GM23248 (cell line): ENCODE measurements around the gene HAUS6. TPM values are rescaled to one million over a fixed set of nuclear protein-coding genes. Genes with fewer than 3 reads are reported as not detected.
A peak's percentile ranks its signal among the peaks of the same experiment; 100 is the strongest.
"Not testable (repeated sequence)": the region's sequence is repeated elsewhere in the genome, so short reads cannot be mapped to it uniquely, and the experiment has no call there.

Experiments
- DNase-seq: peaks from one replicate; pipeline ENCODE4 v3.0.0-alpha.2; 2015
- H2AFZ ChIP-seq: fragments of 200-600 bp; sonication (generic); 2 replicates; pipeline ENCODE4 v1.6.1; 2016; ENCODE audit warnings: antibody characterized with exemption
- H3F3A ChIP-seq: fragments of 200-600 bp; sonication (generic); 2 replicates; pipeline ENCODE4 v1.6.1; 2016; ENCODE audit warnings: mild to moderate bottlenecking, antibody characterized with exemption, mixed run types; ENCODE audit not compliant: insufficient read depth
- H3K27ac ChIP-seq: fragments of 200-600 bp; sonication (generic); 2 replicates; pipeline ENCODE4 v1.5.1; 2016; ENCODE audit warnings: mild to moderate bottlenecking
- H3K27me3 ChIP-seq: fragments of 200-600 bp; sonication (generic); replicated peaks from 2 replicates; pipeline ENCODE4 v1.6.1; 2016; ENCODE audit warnings: mild to moderate bottlenecking; ENCODE audit not compliant: insufficient read depth
- H3K36me3 ChIP-seq: fragments of 200-600 bp; sonication (generic); 2 replicates; pipeline ENCODE4 v1.6.1; 2016; ENCODE audit warnings: low read depth, mild to moderate bottlenecking
- H3K4me1 ChIP-seq: fragments of 200-600 bp; sonication (generic); 2 replicates; pipeline ENCODE4 v1.6.1; 2016; ENCODE audit warnings: mild to moderate bottlenecking; ENCODE audit not compliant: insufficient read depth
- H3K4me2 ChIP-seq: fragments of 200-600 bp; sonication (generic); one replicate; pipeline ENCODE4 v1.6.1; 2016; ENCODE audit warnings: mild to moderate bottlenecking; ENCODE audit not compliant: unreplicated experiment
- H3K4me3 ChIP-seq: fragments of 200-600 bp; sonication (generic); 2 replicates; pipeline ENCODE4 v1.5.1; 2016; ENCODE audit warnings: mild to moderate bottlenecking
- H3K79me2 ChIP-seq: fragments of 200-600 bp; sonication (generic); 2 replicates; pipeline ENCODE4 v1.6.1; 2016; ENCODE audit warnings: mild to moderate bottlenecking; ENCODE audit not compliant: insufficient read depth
- H3K9ac ChIP-seq: fragments of 200-600 bp; sonication (generic); 2 replicates; pipeline ENCODE4 v1.6.1; 2016; ENCODE audit warnings: mild to moderate bottlenecking
- H3K9me2 ChIP-seq: fragments of 200-600 bp; sonication (generic); 2 replicates; pipeline ENCODE4 v1.6.1; 2016; ENCODE audit warnings: mixed run types, mild to moderate bottlenecking, moderate library complexity; ENCODE audit not compliant: insufficient read depth
- H3K9me3 ChIP-seq: fragments of 200-600 bp; sonication (generic); one replicate; pipeline ENCODE4 v1.6.1; 2017; ENCODE audit warnings: low read depth
- H4K20me1 ChIP-seq: fragments of 200-600 bp; sonication (generic); 2 replicates; pipeline ENCODE4 v1.6.0; 2016; ENCODE audit not compliant: insufficient read depth
- EZH2 ChIP-seq: fragments of 200-600 bp; sonication (generic); IDR thresholded peaks from 2 replicates; pipeline ENCODE4 v1.6.1; 2018; ENCODE audit warnings: antibody characterized with exemption, mild to moderate bottlenecking; ENCODE audit not compliant: insufficient read depth, poor library complexity, severe bottlenecking
- EZH2phosphoT487 ChIP-seq: fragments of 200-600 bp; sonication (generic); IDR thresholded peaks from 2 replicates; pipeline ENCODE4 v1.6.1; 2018; ENCODE audit warnings: antibody characterized with exemption, moderate library complexity, mild to moderate bottlenecking, low read depth; ENCODE audit not compliant: insufficient read depth
- WGBS, 2 experiments: methylation state at CpG; one replicate each; pipeline ENCODE4 v1.1.6; 2015 to 2017; ENCODE audit warnings: low lambda C conversion rate in 2 of 2, low coverage in 1 of 2; ENCODE audit errors: missing lambda C conversion rate in 2 of 2; 5-methylcytosine and 5-hydroxymethylcytosine counted together
- in situ Hi-C: fragments of 300-500 bp; cut with MboI; formaldehyde crosslinking; loops from 2 replicates; pipeline ENCODE4 v1.15.0; 2020
- polyA plus RNA-seq: library from polyadenylated mRNA; unstranded; fragments of >200 nt; fragmentation: Nextera tagmentation; extraction: Ambion mirVana; gene quantifications from 2 replicates; pipeline ENCODE4 v1.2.1, GENCODE V29; 2016
- total RNA-seq: library from RNA; depleted of rRNA; stranded (reverse); fragments of >200 nt; shearing (Covaris generic); gene quantifications from 2 replicates; pipeline ENCODE4 v1.2.3, GENCODE V29; 2014

Gene HAUS6
- total and polyA plus RNA-seq, 2 experiments from 2014 or later: 7.7 to 12.5 TPM

DNA sequence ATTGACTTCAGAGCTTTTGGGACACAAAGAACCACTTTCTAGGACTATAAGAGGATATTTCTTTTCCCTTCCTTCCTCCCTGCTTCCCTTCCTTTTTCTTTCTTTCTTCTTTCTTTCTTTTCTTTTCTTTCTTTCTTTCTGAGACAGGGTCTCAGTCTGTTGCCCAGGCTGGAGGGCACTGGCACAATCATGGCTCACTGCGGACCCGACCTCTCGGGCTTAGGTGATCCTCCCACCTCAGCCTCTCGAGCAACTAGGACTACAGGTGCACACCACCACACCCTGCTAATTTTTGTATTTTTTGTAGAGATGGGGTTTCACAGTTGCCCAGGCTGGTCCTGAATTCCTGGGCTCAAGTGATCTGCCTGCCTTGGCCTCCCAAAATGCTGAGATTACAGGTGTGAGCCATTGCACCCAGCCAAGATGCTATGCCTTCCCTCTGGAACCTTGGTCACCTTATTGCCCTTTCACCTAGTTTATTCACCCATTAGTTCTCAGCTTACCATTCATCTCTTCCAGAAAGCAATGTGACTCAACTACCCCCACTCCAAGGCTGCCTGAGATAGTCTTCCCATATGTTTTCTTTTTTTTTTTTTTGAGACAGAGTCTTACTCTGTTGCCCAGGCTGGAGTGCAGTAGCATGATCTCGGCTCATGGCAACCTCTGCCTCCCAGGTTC lies 14.5 kb upstream of the HAUS6 start:
- peaks cover 65% of the 10 kb centered on the region; the same call in 1 of the 2 replicates for H3K36me3 ChIP-seq
- H3K4me1 ChIP-seq: peaks cover 63% of the 10 kb centered on the region

DNA sequence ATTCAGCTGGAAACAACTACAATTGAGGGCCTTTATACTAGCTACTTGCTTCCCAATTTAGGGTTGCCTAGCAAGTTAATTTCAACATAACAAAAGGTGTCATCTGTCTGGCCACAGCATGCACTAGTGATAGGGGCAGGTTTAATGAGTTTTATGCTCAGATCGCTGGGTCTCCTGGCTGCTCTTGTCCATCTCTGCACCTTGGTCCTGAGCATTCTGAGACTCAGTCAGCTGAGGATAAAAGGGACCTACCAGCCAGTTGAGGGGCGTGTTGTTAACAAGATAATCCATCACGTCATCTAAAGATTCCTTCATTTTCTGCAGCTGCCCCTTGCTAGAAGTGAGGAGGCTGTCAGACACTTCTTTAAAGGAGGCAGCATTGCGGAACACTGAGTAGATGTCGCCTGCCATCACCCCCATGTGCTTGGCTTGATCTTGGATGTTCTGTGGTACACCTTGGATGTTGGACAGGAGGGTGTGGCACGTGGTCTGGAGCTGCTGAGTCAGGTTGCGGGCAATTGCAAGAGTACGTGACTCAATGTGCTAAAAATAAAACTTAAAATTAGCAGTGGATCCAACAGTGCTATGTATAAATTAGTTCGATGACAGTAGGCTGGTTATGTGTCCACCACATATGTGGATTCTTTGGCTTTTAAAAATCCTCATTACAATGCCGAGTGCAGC lies 13.5 kb upstream of the HAUS6 start:
- no peaks in the 10 kb centered on the region for H3K9me3 ChIP-seq
- H4K20me1 ChIP-seq: no peaks in the 10 kb centered on the region
- in situ Hi-C loops: no loop called here
- peak overlapping the region; percentile 60 for H3K4me2 ChIP-seq
- H2AFZ ChIP-seq: no peak overlapping the region
- H3K4me3 ChIP-seq: no peak overlapping the region
- H3K9ac ChIP-seq: peak overlapping the region; percentile 6; the same call in 1 of the 2 replicates
- peaks cover 9% of the 10 kb centered on the region; the same call in 1 of the 2 replicates for H3K79me2 ChIP-seq
- H3K4me1 ChIP-seq: peaks cover 63% of the 10 kb centered on the region
- no peaks in the 10 kb centered on the region for H3K9me2 ChIP-seq
- H3K27ac ChIP-seq: peak overlapping the region; percentile 55
- 39 to 41% methylated on average over 10 of the region's 10 CpGs for WGBS, 2 experiments
- DNase-seq: peak; percentile 91
- TF ChIP-seq EZH2phosphoT487 (peak; percentile 78; the same call in 1 of the 2 replicates), EZH2 (no peak)
- no peaks in the 10 kb centered on the region for H3K27me3 ChIP-seq
- H3F3A ChIP-seq: peaks cover 81% of the 10 kb centered on the region
- H3K36me3 ChIP-seq: peaks cover 65% of the 10 kb centered on the region; the same call in 1 of the 2 replicates

More for the DNA sequence above, 14.5 kb upstream of the HAUS6 start:
- 93 to 95% methylated on average over 5 of the region's 5 CpGs for WGBS, 2 experiments
- H4K20me1 ChIP-seq: no peaks in the 10 kb centered on the region
- H3K9me3 ChIP-seq: no peaks in the 10 kb centered on the region
- H3K27me3 ChIP-seq: no peaks in the 10 kb centered on the region
- TF ChIP-seq EZH2 (no peak), EZH2phosphoT487 (no peak)
- H3K79me2 ChIP-seq: peaks cover 18% of the 10 kb centered on the region; the same call in 1 of the 2 replicates
- peak overlapping the region; percentile 60 for H3K4me2 ChIP-seq
- H3K4me3 ChIP-seq: no peak overlapping the region
- in situ Hi-C loops: no loop called here
- H3F3A ChIP-seq: peaks cover 81% of the 10 kb centered on the region
- no peaks in the 10 kb centered on the region for H3K9me2 ChIP-seq
- peak overlapping the region; percentile 55 for H3K27ac ChIP-seq
- peak; percentile 56 for DNase-seq
- H2AFZ ChIP-seq: no peak overlapping the region
- peak overlapping the region; percentile 6; the same call in 1 of the 2 replicates for H3K9ac ChIP-seq

DNA sequence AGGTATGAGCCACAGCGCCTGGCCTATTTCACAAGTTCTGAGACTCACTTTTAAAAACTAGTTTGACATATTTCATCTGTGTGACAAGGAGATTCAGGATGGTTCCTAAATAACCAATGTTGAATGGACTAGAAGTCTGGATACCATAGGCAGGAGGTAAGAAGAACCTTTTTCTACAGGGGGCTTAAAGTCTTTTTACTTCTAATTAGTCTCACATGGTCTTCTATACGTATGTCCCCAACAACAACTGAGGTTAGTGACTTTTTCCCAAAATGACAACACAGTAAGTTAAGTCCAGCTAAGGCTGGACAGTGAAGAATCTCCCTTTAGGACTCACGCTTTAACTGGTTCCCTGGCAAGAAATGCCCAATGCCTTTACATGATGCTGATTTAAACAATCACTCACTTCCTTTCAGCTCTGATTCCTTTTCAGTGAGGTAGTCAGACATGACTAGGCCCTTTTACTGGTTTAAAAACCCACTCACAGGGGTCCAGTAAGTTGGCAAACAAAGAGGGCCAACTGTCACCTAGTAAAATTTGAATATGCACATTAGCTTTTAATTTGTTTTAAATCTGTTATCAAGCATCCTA lies 12.1 kb upstream of the HAUS6 start:
- Histone ChIP-seq H2AFZ (no peak overlapping the region), H3K36me3 (peaks cover 51% of the 10 kb centered on the region; the same call in 1 of the 2 replicates), H3K4me1 (peaks cover 57% of the 10 kb centered on the region), H3F3A (peaks cover 68% of the 10 kb centered on the region), H3K4me2 (no peak overlapping the region), H4K20me1 (no peaks in the 10 kb centered on the region), H3K9me3 (no peaks in the 10 kb centered on the region), H3K9me2 (no peaks in the 10 kb centered on the region), H3K79me2 (0 out of 2 replicates have a peak, but pooled peaks cover 4% of the 10 kb centered on the region), H3K27me3 (no peaks in the 10 kb centered on the region), H3K9ac (peak overlapping the region; percentile 15; the same call in 1 of the 2 replicates), H3K27ac (peak overlapping the region; percentile 55), H3K4me3 (no peak overlapping the region)
- DNase-seq: peak; percentile 63
- in situ Hi-C loops: no loop called here
- WGBS, 2 experiments: 81 to 82% methylated on average over 3 of the region's 3 CpGs
- TF ChIP-seq EZH2phosphoT487 (no peak), EZH2 (no peak)

GRCh38 chr9:19113964-19114679 lies 11.4 kb upstream of the HAUS6 start:
- TF ChIP-seq EZH2phosphoT487: no peak
- TF ChIP-seq EZH2: no peak
- Histone ChIP-seq H3K27me3 (no peaks in the 10 kb centered on the region), H3K4me2 (no peak overlapping the region), H3K36me3 (peaks cover 44% of the 10 kb centered on the region; the same call in 1 of the 2 replicates), H3K9ac (peak overlapping the region; percentile 15; the same call in 1 of the 2 replicates), H2AFZ (no peak overlapping the region), H3K4me3 (no peak overlapping the region), H3K79me2 (0 out of 2 replicates have a peak, but pooled peaks cover 4% of the 10 kb centered on the region), H4K20me1 (no peaks in the 10 kb centered on the region), H3K9me2 (no peaks in the 10 kb centered on the region), H3F3A (peaks cover 62% of the 10 kb centered on the region), H3K9me3 (no peaks in the 10 kb centered on the region), H3K4me1 (peaks cover 50% of the 10 kb centered on the region), H3K27ac (peak overlapping the region; percentile 55)
- no peak for DNase-seq
- WGBS, 2 experiments: 89 to 92% methylated on average over 12 of the region's 12 CpGs
- in situ Hi-C loops: no loop called here

GRCh38 chr9:19113064-19113611 lies 10.4 kb upstream of the HAUS6 start:
- H3K9me3 ChIP-seq, DNase-seq, H3K9me2 ChIP-seq, H3K4me2 ChIP-seq, H3K27me3 ChIP-seq, H4K20me1 ChIP-seq, in situ Hi-C loops, H2AFZ ChIP-seq, H3K27ac ChIP-seq, H3K4me3 ChIP-seq, H3K79me2 ChIP-seq, H3K9ac ChIP-seq: not testable (repeated sequence)
- peaks cover 40% of the 10 kb centered on the region for H3K4me1 ChIP-seq
- peaks cover 35% of the 10 kb centered on the region; the same call in 1 of the 2 replicates for H3K36me3 ChIP-seq
- peaks cover 52% of the 10 kb centered on the region for H3F3A ChIP-seq
- 94 to 99% methylated on average over 7 of the region's 7 CpGs for WGBS, 2 experiments
